K562 (cell line): ENCODE measurements around the gene LYVE1. TPM values are rescaled to one million over a fixed set of nuclear protein-coding genes. Genes with fewer than 3 reads are reported as not detected.
A peak's percentile ranks its signal among the peaks of the same experiment; 100 is the strongest.

Source experiments
- ATAC-seq: fragments of 200-7000 bp; cut with Tn5 transposase; 3 replicates; pipeline ENCODE4 v1.9.1; 2020; ENCODE audit warnings: moderate library complexity
- BruUV-seq: library from RNA; stranded (reverse); fragments of 400-500 nt; replicated peaks from 2 replicates; lab custom pipeline; 2021; lab: Mats Ljungman, UMichigan
- CTCF ChIA-PET: fragments of 300-600 bp; formaldehyde crosslinking; extraction: SDS; loops from one replicate; lab custom pipeline; 2021; ENCODE audit warnings: low intra/inter-chr PET ratio; lab: Yijun Ruan, JAX
- POLR2A ChIA-PET: fragments of 300-600, 350-650 bp; sonication (Branson Sonifier 250); formaldehyde crosslinking; extraction: SDS; loops from one replicate; lab custom pipeline; 2021; ENCODE audit warnings: antibody characterized with exemption, inconsistent platforms; lab: Yijun Ruan, JAX
- DNase-seq, 4 experiments: peaks; one replicate each; pipeline versions ENCODE4 v3.0.0 to v3.0.0-alpha.2; 2011 to 2018; ENCODE audit warnings: low spot score in 3 of 4, mixed read lengths in 3 of 4; ENCODE audit errors: extremely low read depth in 1 of 4
- FAIRE-seq: peaks from 2 replicates; lab custom pipeline; 2011; peaks lifted over from hg19 to GRCh38; lab: Jason Lieb, UNC
- H2AFZ ChIP-seq: 2 replicates; pipeline ENCODE4 v1.6.0; 2011; ENCODE audit warnings: low read depth, low read length, control low read depth, inconsistent platforms
- H3K27ac ChIP-seq: fragments of 200-600 bp; 3 replicates; pipeline ENCODE4 v1.8.0; 2011; ENCODE audit warnings: low read depth, mild to moderate bottlenecking, control low read depth, inconsistent platforms, low read length, moderate library complexity, mixed read lengths; ENCODE audit errors: extremely low read depth
- H3K27me3 ChIP-seq, 2 experiments: fragments of 300-600 bp in 1 of 2; 2 replicates in 1 of 2; 3 replicates in 1 of 2; pipeline versions ENCODE4 v1.6.0 to v1.8.0; 2011; ENCODE audit warnings: inconsistent platforms in 2 of 2, low read length in 2 of 2, mild to moderate bottlenecking in 1 of 2, mixed read lengths in 1 of 2, moderate library complexity in 1 of 2; ENCODE audit not compliant: control insufficient read depth in 2 of 2, insufficient read depth in 2 of 2
- H3K36me3 ChIP-seq: fragments of 300-600 bp; 3 replicates; pipeline ENCODE4 v1.8.0; 2011; ENCODE audit warnings: mild to moderate bottlenecking, low read length, inconsistent platforms; ENCODE audit not compliant: control insufficient read depth, insufficient read depth
- H3K4me1 ChIP-seq, 2 experiments: fragments of 200-600 bp in 1 of 2; replicated peaks in 1 of 2; 2 replicates in 1 of 2; 3 replicates in 1 of 2; pipeline versions ENCODE4 v1.5.1 to v1.8.0; 2011; ENCODE audit warnings: inconsistent platforms in 2 of 2, low read length in 2 of 2, mild to moderate bottlenecking in 1 of 2, mixed read lengths in 1 of 2, moderate library complexity in 1 of 2; ENCODE audit not compliant: control insufficient read depth in 2 of 2, insufficient read depth in 2 of 2
- H3K4me2 ChIP-seq: 2 replicates; pipeline ENCODE4 v1.6.1; 2011; ENCODE audit warnings: low read length, control low read depth, inconsistent platforms, mixed read lengths; ENCODE audit not compliant: insufficient read depth
- H3K4me3 ChIP-seq: fragments of 200-600 bp; sonication (generic), shearing (Covaris generic); 2 replicates; pipeline ENCODE4 v1.5.1; 2016; ENCODE audit warnings: control low read depth, inconsistent platforms
- H3K79me2 ChIP-seq: fragments of 200-600 bp; 3 replicates; pipeline ENCODE4 v1.8.0; 2011; ENCODE audit warnings: low read length, inconsistent platforms; ENCODE audit not compliant: control insufficient read depth, insufficient read depth
- H3K9ac ChIP-seq, 2 experiments: 2 replicates each; pipeline versions ENCODE4 v1.6.0 to v1.6.1; 2011; ENCODE audit warnings: low read depth in 2 of 2, low read length in 2 of 2, control low read depth in 1 of 2, inconsistent platforms in 1 of 2, mild to moderate bottlenecking in 1 of 2, mixed read lengths in 1 of 2; ENCODE audit not compliant: insufficient read depth in 1 of 2
- H3K9me1 ChIP-seq: one replicate; pipeline ENCODE4 v1.6.0; 2011; ENCODE audit warnings: inconsistent platforms, mild to moderate bottlenecking, low read length, moderate library complexity; ENCODE audit not compliant: control insufficient read depth, insufficient read depth
- H3K9me3 ChIP-seq: replicated peaks from 2 replicates; pipeline ENCODE4 v1.5.1; 2011; ENCODE audit warnings: low read depth, low read length, inconsistent platforms; ENCODE audit not compliant: control insufficient read depth, insufficient read depth
- H4K20me1 ChIP-seq: replicated peaks from 2 replicates; pipeline ENCODE4 v1.6.1; 2011; ENCODE audit warnings: low read length, inconsistent platforms, mixed read lengths; ENCODE audit not compliant: control insufficient read depth, insufficient read depth
- BCOR ChIP-seq: fragments of 450-650 bp; IDR thresholded peaks from 2 replicates; pipeline ENCODE4 v1.6.1; 2016
- C11orf30 ChIP-seq: fragments of 450-650 bp; IDR thresholded peaks from 2 replicates; pipeline ENCODE4 v1.6.1; 2016; ENCODE audit warnings: low read depth, mild to moderate bottlenecking
- KDM1A ChIP-seq, 2 experiments: fragments of 450-650 bp; IDR thresholded peaks; 2 replicates each; pipeline ENCODE4 v1.6.1; 2016; ENCODE audit warnings: mild to moderate bottlenecking in 2 of 2
- NFXL1 ChIP-seq: fragments of 450-650 bp; formaldehyde crosslinking; IDR thresholded peaks from 2 replicates; pipeline ENCODE4 v1.4.0; 2021; ENCODE audit warnings: mild to moderate bottlenecking
- RBBP5 ChIP-seq: fragments of 200-600 bp; sonication (generic); IDR thresholded peaks from 2 replicates; pipeline ENCODE4 v1.6.1; 2012; ENCODE audit warnings: borderline replicate concordance, mild to moderate bottlenecking, low read length, control low read depth, inconsistent platforms; ENCODE audit not compliant: insufficient read depth, poor library complexity, severe bottlenecking
- RBM14 ChIP-seq: fragments of 200-400 bp; formaldehyde crosslinking; IDR thresholded peaks from 2 replicates; pipeline ENCODE4 v1.6.1; 2018; ENCODE audit warnings: low read depth, mild to moderate bottlenecking, low read length, moderate library complexity, borderline replicate concordance; ENCODE audit not compliant: insufficient read depth
- RBM25 ChIP-seq: fragments of 200-400 bp; formaldehyde crosslinking; IDR thresholded peaks from 2 replicates; pipeline ENCODE4 v1.6.1; 2018; ENCODE audit warnings: low read length, low read depth, moderate library complexity; ENCODE audit not compliant: severe bottlenecking
- ZBTB9 ChIP-seq: fragments of 450-650 bp; formaldehyde crosslinking; IDR thresholded peaks from 2 replicates; pipeline ENCODE4 v1.4.0; 2020; ENCODE audit warnings: mild to moderate bottlenecking, moderate library complexity
- ZNF146 ChIP-seq: IDR thresholded peaks from one replicate; pipeline ENCODE4 v1.6.1; 2018; ENCODE audit warnings: missing compliant biosample characterization; ENCODE audit not compliant: unreplicated experiment
- ZNF316 ChIP-seq: fragments of 450-650 bp; IDR thresholded peaks from 2 replicates; pipeline ENCODE4 v1.6.1; 2016
- WGBS: fragments of 100-300 bp; shearing (Covaris generic); methylation state at CpG from one replicate; pipeline ENCODE4 v1.1.6; 2016; ENCODE audit warnings: low coverage, mixed read lengths; ENCODE audit not compliant: insufficient coverage; ENCODE audit errors: missing lambda C conversion rate; 5-methylcytosine and 5-hydroxymethylcytosine counted together
- in situ Hi-C: fragments of 300-500 bp; cut with MboI; formaldehyde crosslinking; loops from 4 replicates; pipeline ENCODE4 v1.15.0; 2018; ENCODE audit warnings: inconsistent platforms, mixed read lengths
- intact Hi-C: fragments of 100-400 bp; cut with micrococcal nuclease; formaldehyde crosslinking; loops from 2 replicates; pipeline ENCODE4 v1.14.2; 2022
- polyA plus RNA-seq, 8 experiments: library from polyadenylated mRNA; depleted of rRNA in 4 of 8; stranded (reverse) in 5 of 8; unstranded in 3 of 8; fragments of >200 nt; fragmentation: Nextera tagmentation in 2 of 8; fragmentation: Illumina TruSeq in 1 of 8; extraction: Ambion mirVana in 2 of 8; extraction: Trizol in 1 of 8; gene quantifications; 2 replicates each; pipeline versions ENCODE4 v1.2.1 to v1.2.3, GENCODE V29; 2011 to 2014; ENCODE audit warnings: inconsistent platforms in 1 of 8, missing spikeins in 1 of 8
- total RNA-seq, 7 experiments: library from RNA; depleted of rRNA in 6 of 7; stranded (reverse); fragments of >200 nt in 6 of 7; fragmentation: Illumina TruSeq in 2 of 7; extraction: Trizol in 2 of 7; gene quantifications; 2 replicates each; pipeline versions ENCODE4 v1.2.1 to v1.2.3, GENCODE V29; 2011 to 2021; ENCODE audit warnings: low replicate concordance in 1 of 7

Gene LYVE1
- total and polyA plus RNA-seq, 9 of the 15 experiments (the other 6 are each of a cell fraction or from before 2014, with no cell fraction given) = 0.06 to 1.1 (median 0.14) TPM; not detected in 1

- intact Hi-C loops (no loop called here), in situ Hi-C loops (no loop called here)
- Histone ChIP-seq H3K79me2 (peaks cover 15% of the 10 kb centered on the region), H3K4me3 (no peak overlapping the region), H4K20me1 (no peaks in the 10 kb centered on the region), H3K27me3 (no peaks in the 10 kb centered on the region), H3K4me1 (peaks cover 7 to 11% of the 10 kb centered on the region in 2 experiments; a peak in 4 of 5 replicates), H3K9me3 (no peaks in the 10 kb centered on the region), H3K9me1 (no peaks in the 10 kb centered on the region), H3K9ac (no peak overlapping the region), H3K27ac (no peak overlapping the region), H3K4me2 (no peak overlapping the region), H2AFZ (no peak overlapping the region), H3K36me3 (no peaks in the 10 kb centered on the region)
- 61% methylated on average over 3 of the region's 3 CpGs for WGBS
- CTCF ChIA-PET = no interaction called here
- no peak for DNase-seq
- ATAC-seq = no peak
- TF ChIP-seq RBBP5 (no peak), KDM1A (IDR thresholded peaks at IDR 0.05) (0 out of 4 replicates have a peak, but pooled peaks of 1 of the 2 experiments have one; percentile 9), C11orf30 (0 out of 2 replicates have a peak, but pooled peaks have one; percentile 28), BCOR (peak; percentile 47; the same call in 1 of the 2 replicates), RBM25 (peak; percentile 52), ZBTB9 (CRISPR knock-in tag) (no peak), NFXL1 (CRISPR knock-in tag) (no peak), ZNF316 (peak; percentile 85), ZNF146 (CRISPR knock-in tag) (peak; percentile 93), RBM14 (no peak)
- no TSS peak for BruUV-seq
- no peak for FAIRE-seq
- POLR2A ChIA-PET = interaction anchor here (0.8 kb wide), 1 partner anchor 26 kb away, joined by 3 read pairs; no protein-coding TSS in a partner anchor
These were observed 25.7 kb downstream of the LYVE1 start for GRCh38 chr11:10542776-10543175.
